Measurements from ENCODE around the gene FBXW9. TPM values are rescaled to one million over a fixed set of nuclear protein-coding genes. Genes with fewer than 3 reads are reported as not detected.

Gene FBXW9
- total and polyA plus RNA-seq, 2 of the 13 experiments (the other 11 are each of a cell fraction or from before 2014, with no cell fraction given), result 5.7 to 6.1 TPM

DNA sequence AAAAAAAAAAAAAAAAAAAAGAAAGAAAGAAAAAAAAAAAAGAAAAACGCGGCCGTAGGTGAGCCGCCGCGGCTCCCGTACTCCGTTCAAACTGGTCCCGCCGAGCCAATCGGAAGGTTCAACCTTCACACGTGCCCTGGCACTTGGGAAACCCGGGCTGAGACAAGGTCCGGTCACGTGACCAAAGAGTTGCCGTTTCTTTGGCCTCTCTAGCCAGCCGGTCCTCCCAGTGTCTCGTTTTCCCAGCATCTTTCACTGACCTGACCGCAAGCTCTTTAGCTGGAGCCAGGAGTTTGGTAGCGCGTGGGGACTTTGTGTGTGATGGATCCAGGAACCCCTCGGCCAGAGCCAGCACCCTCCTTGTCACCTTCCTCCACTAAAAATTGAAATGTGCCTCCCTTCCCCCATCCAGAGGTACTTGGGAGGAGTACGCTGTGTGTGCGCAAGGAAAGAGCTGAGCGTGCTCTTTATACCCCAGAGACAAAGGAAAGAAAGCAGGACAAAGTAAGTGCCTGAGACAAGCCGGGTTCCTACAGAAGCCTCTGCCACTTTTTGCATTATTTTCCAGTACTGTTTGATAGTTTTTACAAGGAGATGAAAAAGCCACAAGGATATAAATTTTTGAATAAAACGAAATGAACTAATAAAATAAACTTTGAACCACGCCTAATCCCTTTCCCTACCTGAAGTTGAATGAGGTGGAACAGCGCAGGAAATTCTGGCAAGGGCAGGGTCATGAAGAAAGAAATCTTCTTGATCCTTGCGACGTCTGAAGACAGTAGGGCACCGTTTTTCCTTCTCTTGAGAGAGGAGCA lies 26.3 kb upstream of the FBXW9 start (continued):
- TF ChIP-seq, protein P1, sequence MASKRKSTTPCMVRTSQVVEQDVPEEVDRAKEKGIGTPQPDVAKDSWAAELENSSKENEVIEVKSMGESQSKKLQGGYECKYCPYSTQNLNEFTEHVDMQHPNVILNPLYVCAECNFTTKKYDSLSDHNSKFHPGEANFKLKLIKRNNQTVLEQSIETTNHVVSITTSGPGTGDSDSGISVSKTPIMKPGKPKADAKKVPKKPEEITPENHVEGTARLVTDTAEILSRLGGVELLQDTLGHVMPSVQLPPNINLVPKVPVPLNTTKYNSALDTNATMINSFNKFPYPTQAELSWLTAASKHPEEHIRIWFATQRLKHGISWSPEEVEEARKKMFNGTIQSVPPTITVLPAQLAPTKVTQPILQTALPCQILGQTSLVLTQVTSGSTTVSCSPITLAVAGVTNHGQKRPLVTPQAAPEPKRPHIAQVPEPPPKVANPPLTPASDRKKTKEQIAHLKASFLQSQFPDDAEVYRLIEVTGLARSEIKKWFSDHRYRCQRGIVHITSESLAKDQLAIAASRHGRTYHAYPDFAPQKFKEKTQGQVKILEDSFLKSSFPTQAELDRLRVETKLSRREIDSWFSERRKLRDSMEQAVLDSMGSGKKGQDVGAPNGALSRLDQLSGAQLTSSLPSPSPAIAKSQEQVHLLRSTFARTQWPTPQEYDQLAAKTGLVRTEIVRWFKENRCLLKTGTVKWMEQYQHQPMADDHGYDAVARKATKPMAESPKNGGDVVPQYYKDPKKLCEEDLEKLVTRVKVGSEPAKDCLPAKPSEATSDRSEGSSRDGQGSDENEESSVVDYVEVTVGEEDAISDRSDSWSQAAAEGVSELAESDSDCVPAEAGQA (IDR thresholded peaks at IDR 0.05; ENCODE audit: low read depth), result 0 out of 2 replicates have a peak, but pooled peaks have one; percentile 65
- TF ChIP-seq, protein P1 (CRISPR knock-in tag; IDR thresholded peaks at IDR 0.05; ENCODE audit: borderline replicate concordance), result no peak
- TF ChIP-seq, protein P2, sequence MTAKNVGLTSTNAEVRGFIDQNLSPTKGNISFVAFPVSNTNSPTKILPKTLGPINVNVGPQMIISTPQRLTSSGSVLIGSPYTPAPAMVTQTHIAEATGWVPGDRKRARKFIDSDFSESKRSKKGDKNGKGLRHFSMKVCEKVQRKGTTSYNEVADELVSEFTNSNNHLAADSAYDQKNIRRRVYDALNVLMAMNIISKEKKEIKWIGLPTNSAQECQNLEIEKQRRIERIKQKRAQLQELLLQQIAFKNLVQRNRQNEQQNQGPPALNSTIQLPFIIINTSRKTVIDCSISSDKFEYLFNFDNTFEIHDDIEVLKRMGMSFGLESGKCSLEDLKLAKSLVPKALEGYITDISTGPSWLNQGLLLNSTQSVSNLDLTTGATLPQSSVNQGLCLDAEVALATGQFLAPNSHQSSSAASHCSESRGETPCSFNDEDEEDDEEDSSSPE (CRISPR knock-in tag; IDR thresholded peaks at IDR 0.05), result peak; percentile 89
- 0 out of 2 replicates have a peak, but pooled peaks have one; percentile 24 for TF ChIP-seq NCOA2 (CRISPR knock-in tag; IDR thresholded peaks at IDR 0.05)
- TF ChIP-seq ZNF484 (CRISPR knock-in tag; IDR thresholded peaks at IDR 0.05; ENCODE audit: borderline replicate concordance, low read depth), result no peak
- no peak for TF ChIP-seq ZNF251 (CRISPR knock-in tag; IDR thresholded peaks at IDR 0.05)
- TF ChIP-seq, protein P3, sequence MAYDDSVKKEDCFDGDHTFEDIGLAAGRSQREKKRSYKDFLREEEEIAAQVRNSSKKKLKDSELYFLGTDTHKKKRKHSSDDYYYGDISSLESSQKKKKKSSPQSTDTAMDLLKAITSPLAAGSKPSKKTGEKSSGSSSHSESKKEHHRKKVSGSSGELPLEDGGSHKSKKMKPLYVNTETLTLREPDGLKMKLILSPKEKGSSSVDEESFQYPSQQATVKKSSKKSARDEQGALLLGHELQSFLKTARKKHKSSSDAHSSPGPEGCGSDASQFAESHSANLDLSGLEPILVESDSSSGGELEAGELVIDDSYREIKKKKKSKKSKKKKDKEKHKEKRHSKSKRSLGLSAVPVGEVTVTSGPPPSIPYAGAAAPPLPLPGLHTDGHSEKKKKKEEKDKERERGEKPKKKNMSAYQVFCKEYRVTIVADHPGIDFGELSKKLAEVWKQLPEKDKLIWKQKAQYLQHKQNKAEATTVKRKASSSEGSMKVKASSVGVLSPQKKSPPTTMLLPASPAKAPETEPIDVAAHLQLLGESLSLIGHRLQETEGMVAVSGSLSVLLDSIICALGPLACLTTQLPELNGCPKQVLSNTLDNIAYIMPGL (CRISPR knock-in tag; IDR thresholded peaks at IDR 0.05; ENCODE audit: borderline replicate concordance in 1 of 2, low read depth in 1 of 2), result peak in 1 of 2 experiments; percentile 29; a peak in 2 of 4 replicates
- TF ChIP-seq ZNF326 (CRISPR knock-in tag; IDR thresholded peaks at IDR 0.05; ENCODE audit: borderline replicate concordance), result no peak
- peak; percentile 71 for TF ChIP-seq ZNF792 (CRISPR knock-in tag; IDR thresholded peaks at IDR 0.05)
- TF ChIP-seq ZC3H4 (CRISPR knock-in tag; IDR thresholded peaks at IDR 0.05; ENCODE audit: borderline replicate concordance), result peak; percentile 72; the same call in 1 of the 2 replicates
- no peak for TF ChIP-seq DPF2 (CRISPR knock-in tag; IDR thresholded peaks at IDR 0.05; ENCODE audit: borderline replicate concordance, low read depth)
- TF ChIP-seq NONO (IDR thresholded peaks at IDR 0.05), result no peak
- TF ChIP-seq NONO (CRISPR knock-in tag; conservative IDR thresholded peaks at IDR 0.05), result 0 out of 2 replicates have a peak, but pooled peaks have one; percentile 29
- no peak for TF ChIP-seq CBX5 (CRISPR knock-in tag; IDR thresholded peaks at IDR 0.05; ENCODE audit: borderline replicate concordance)
- no peak for TF ChIP-seq SAFB2 (CRISPR knock-in tag; IDR thresholded peaks at IDR 0.05; ENCODE audit: borderline replicate concordance, low read depth)
- TF ChIP-seq ZNF775 (CRISPR knock-in tag; IDR thresholded peaks at IDR 0.05; ENCODE audit: borderline replicate concordance), result no peak
- no peak for TF ChIP-seq ZNF30 (CRISPR knock-in tag; IDR thresholded peaks at IDR 0.05)
- peak; percentile 57 for TF ChIP-seq GABPA (IDR thresholded peaks at IDR 0.05; ENCODE audit: low read depth, low read length)
- peak; percentile 93 for TF ChIP-seq GABPA (CRISPR knock-in tag; IDR thresholded peaks at IDR 0.05; ENCODE audit: low read depth)
- no peak for TF ChIP-seq CC2D1A (CRISPR knock-in tag; IDR thresholded peaks at IDR 0.05)
- peak; percentile 76 for TF ChIP-seq ZNF331 (CRISPR knock-in tag; IDR thresholded peaks at IDR 0.05)
- TF ChIP-seq ADNP (CRISPR knock-in tag; IDR thresholded peaks at IDR 0.05), result no peak
